ENCODE measurements around the gene ZNF688. TPM values are rescaled to one million over a fixed set of nuclear protein-coding genes. Genes with fewer than 3 reads are reported as not detected.
"Not testable (repeated sequence)": the region's sequence is repeated elsewhere in the genome, so short reads cannot be mapped to it uniquely, and the experiment has no call there.

The ZNF688 gene
- total RNA-seq, 1 donor from 2014 or later: 4.5 TPM

DNA sequence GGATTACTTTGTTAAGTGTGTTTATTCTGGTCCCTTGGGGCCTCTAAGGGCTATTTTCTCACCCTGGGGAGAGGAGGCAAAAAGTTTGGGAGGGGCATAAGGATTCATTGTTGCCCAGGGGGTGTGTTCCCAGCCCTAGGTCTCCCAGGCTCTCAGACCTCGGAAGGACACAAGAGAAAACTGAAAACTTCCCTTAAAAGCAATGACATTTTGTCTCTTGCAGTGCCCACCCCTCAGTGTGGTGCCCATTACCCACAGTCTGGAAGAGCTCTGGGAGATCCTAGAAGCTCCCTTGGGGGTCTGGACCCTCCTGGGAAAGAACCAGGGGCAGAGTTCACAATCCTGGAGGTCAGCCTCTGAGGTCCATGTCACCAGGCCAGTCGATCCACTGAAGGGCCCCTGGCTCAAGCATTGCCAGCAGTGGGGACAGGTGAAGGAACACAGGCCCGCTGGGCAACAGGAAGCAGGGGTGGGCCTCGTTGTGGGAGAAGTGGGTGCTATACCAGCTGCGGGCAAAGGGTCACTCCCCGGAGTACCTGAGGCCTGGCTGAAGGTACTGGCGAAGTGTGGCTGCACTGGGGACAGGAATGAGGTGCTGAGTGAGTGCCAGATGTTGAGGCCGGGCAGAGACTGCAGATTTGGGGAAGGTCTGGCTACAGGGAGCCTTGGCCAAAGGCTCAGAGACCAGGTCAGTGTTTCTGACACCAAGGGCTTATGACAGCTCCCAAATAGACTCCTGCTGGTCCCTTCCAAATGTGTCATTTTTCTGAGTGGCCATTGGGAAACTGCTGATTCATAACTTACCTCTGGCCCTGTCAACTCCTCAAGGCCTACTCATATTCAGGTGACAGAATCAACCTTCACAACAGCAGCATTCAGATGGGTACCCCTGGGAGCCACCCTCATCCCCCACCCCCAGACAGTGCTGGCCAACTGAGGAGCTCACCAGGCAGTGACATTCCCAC, 32.2 kb downstream of the ZNF688 start:
- FAIRE-seq (no peak), DNase-seq (ENCODE audit: low read depth) (no peak)
- Histone ChIP-seq H3K4me3 (ENCODE audit: low read depth, low read length) (no peak overlapping the region), H3K27me3 (ENCODE audit: control insufficient read depth, insufficient read depth, low read length) (no peaks in the 10 kb centered on the region), H3K36me3 (ENCODE audit: control insufficient read depth, insufficient read depth, low read length) (no peaks in the 10 kb centered on the region)
- TF ChIP-seq, protein P1, sequence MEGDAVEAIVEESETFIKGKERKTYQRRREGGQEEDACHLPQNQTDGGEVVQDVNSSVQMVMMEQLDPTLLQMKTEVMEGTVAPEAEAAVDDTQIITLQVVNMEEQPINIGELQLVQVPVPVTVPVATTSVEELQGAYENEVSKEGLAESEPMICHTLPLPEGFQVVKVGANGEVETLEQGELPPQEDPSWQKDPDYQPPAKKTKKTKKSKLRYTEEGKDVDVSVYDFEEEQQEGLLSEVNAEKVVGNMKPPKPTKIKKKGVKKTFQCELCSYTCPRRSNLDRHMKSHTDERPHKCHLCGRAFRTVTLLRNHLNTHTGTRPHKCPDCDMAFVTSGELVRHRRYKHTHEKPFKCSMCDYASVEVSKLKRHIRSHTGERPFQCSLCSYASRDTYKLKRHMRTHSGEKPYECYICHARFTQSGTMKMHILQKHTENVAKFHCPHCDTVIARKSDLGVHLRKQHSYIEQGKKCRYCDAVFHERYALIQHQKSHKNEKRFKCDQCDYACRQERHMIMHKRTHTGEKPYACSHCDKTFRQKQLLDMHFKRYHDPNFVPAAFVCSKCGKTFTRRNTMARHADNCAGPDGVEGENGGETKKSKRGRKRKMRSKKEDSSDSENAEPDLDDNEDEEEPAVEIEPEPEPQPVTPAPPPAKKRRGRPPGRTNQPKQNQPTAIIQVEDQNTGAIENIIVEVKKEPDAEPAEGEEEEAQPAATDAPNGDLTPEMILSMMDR (IDR thresholded peaks at IDR 0.05; ENCODE audit: insufficient read depth, low read length, severe bottlenecking): no peak

DNA sequence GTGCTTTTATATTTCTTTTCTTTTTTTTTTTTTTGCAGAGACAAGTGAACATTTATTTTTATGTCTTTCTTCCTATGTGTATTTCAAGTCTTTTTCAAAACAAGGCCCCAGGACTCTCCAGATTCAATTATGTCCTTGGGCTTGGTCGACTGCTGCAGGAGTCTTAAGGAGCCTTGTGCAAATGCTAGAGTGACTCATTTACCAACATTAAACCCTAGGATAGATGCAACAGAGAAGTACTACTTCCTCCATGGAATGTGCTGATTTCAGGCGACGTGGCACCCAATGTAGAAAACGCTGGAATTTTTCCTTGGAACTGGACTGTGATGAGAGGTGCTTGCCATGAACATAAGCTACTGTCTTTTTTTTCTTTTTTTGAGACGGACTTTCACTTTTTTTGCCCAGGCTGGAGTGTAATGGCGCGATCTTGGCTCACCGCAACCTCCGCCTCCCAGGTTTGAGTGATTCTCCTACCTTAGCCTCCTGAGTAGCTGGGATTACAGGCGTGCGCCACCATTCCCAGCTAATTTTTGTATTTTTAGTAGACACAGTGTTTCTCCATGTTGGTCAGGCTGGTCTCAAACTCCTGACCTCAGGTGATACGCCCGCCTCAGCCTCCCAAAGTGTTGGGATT, 35.0 kb downstream of the ZNF688 start:
- FAIRE-seq; H3K4me3 ChIP-seq (ENCODE audit: low read depth, low read length); H3K27me3 ChIP-seq (ENCODE audit: control insufficient read depth, insufficient read depth, low read length); H3K36me3 ChIP-seq (ENCODE audit: control insufficient read depth, insufficient read depth, low read length): not testable (repeated sequence)
- peak; percentile 29 for DNase-seq (ENCODE audit: low read depth)

DNA sequence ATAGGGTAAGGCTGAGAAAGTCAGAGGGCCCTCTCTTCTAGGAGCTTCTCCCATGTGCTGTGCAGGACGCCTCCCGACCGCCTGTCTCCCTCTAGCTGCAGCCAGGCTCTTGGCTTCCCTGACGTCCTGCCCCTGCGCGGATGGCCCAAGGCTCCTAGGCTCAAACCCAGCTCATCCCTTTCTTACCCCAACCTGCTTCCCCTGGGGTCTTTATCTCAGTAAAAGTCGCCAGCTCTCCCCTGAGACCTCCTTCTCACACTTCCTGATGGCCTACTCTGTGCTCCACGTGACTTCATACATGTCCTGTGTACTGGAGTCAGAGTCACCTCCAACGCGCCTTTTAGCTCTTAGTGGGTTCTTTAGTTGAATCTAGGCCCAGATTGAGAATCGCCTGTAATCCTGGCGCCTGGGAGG, 35.7 kb downstream of the ZNF688 start:
- Histone ChIP-seq H3K36me3 (ENCODE audit: control insufficient read depth, insufficient read depth, low read length) (peaks cover 8% of the 10 kb centered on the region), H3K4me3 (ENCODE audit: low read depth, low read length) (peak overlapping the region; percentile 77), H3K27me3 (ENCODE audit: control insufficient read depth, insufficient read depth, low read length) (no peaks in the 10 kb centered on the region)
- DNase-seq (ENCODE audit: low read depth) (peak; percentile 68), FAIRE-seq (no peak)
- TF ChIP-seq, protein P1 (IDR thresholded peaks at IDR 0.05; ENCODE audit: insufficient read depth, low read length, severe bottlenecking): peak; percentile 94

DNA sequence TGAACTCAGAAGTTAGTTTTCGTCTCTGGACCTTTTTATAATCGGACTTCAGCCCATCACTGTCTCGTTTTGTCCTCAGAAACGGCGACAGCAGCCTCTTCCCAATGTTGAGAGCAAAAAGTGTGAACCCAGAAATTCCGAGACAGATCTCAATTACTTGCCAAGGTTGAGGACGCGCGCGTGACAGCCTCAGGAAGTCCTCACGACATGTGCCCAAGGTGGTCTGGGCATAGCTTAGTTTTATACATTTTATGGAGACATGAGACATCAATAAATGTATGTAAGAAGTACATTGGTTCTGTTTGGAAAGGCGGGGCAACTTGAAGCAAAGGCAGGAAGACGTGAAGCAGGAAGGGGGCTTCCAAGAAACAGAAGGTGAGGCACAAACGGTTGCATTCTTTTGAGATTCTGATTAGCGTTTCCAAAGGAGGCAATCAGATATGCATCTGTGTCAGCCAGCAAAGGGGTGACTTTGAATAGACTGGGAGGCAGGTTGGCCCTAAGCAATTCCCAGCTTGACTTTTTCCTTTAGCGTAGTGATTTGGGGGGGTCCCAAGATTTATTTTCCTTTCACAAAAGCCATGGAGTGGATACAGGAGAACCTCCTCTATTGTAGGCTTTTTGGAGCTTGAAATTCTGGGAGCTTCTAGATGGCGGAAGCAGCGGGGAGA, 36.3 kb downstream of the ZNF688 start:
- FAIRE-seq (no peak), DNase-seq (ENCODE audit: low read depth) (peak; percentile 33)
- H3K36me3 ChIP-seq (ENCODE audit: control insufficient read depth, insufficient read depth, low read length): peaks cover 8% of the 10 kb centered on the region
- H3K4me3 ChIP-seq (ENCODE audit: low read depth, low read length): peak overlapping the region; percentile 77
- H3K27me3 ChIP-seq (ENCODE audit: control insufficient read depth, insufficient read depth, low read length): no peaks in the 10 kb centered on the region
- TF ChIP-seq, protein P1 (IDR thresholded peaks at IDR 0.05; ENCODE audit: insufficient read depth, low read length, severe bottlenecking): no peak

DNA sequence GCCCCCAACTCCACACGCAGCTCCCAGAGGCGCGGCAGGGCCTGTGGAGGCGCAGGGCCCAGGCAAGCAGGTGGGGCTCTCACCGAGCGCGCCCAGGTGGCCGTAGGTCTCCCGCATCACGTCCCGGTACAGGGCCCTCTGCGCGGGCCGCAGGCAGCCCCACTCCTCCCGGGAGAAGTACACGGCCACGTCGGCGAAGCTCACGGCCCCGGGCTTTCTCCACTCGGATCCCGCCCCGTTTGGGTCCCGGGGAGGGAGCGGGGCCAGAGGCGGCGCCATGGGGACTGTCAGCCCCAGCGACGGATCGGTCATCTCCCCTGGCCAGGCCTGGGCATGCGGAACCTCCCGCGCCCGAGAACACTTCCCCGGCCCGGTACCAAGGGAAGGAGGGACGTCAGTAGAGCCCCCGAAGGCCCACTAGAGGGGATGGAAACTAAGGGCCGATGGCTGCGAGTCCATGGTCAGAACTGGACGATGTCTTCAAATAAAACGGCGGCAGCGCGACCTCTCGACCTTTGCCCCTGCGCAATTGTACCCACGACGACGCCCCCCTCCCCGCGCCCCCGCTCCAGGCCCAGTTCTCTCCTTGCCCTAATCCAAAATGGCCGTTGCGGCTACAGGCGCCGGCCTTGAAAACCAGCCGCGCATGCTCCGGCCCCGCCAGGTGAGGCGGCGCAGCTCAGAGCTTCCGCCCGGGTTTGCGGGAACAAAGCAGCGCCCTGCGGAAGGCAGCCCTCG, 37.0 kb downstream of the ZNF688 start, which contains the start of gene ZNF747:
Gene ZNF747 (minus strand): TSS at position 491 of the 738 bp plus-strand sequence. CDS start 179 bp downstream, at position 312.
- Histone ChIP-seq H3K27me3 (ENCODE audit: control insufficient read depth, insufficient read depth, low read length) (no peaks in the 10 kb centered on the region), H3K4me3 (ENCODE audit: low read depth, low read length) (peak within 1 kb of the TSS; percentile 77), H3K36me3 (ENCODE audit: control insufficient read depth, insufficient read depth, low read length) (peaks cover 8% of the 10 kb centered on the region)
- TF ChIP-seq, protein P1 (IDR thresholded peaks at IDR 0.05; ENCODE audit: insufficient read depth, low read length, severe bottlenecking): no peak
- DNase-seq (ENCODE audit: low read depth) (peak; percentile 68), FAIRE-seq (no peak)

All from bronchial epithelial cell (primary cell).